Measurements from ENCODE around the gene MED29.

MED29 gene

GRCh38 chr19:39390751-39391437 lies at the start of gene MED29, which contains the start of gene PAF1:
Gene MED29 (plus strand): TSS chr19:39391378. CDS start chr19:39391423, 45 bp downstream.
Gene PAF1 (minus strand): TSS chr19:39391106. CDS start chr19:39390864, 242 bp downstream.
- peak; percentile 100 for DNase-seq

GRCh38 chr19:39341719-39342604 lies 49.2 kb upstream of the MED29 start, which contains the start of gene SAMD4B:
Gene SAMD4B (plus strand): TSS chr19:39342421. CDS start chr19:39356894, 14,473 bp downstream.
- peak; percentile 100 for DNase-seq

- no peak for DNase-seq
Observed at GRCh38 chr19:39342647-39343305, 48.4 kb upstream of the MED29 start.

GRCh38 chr19:39345956-39346355 lies 45.2 kb upstream of the MED29 start:
- DNase-seq, result no peak

- DNase-seq, result no peak
Observed at GRCh38 chr19:39347332-39348164, 43.6 kb upstream of the MED29 start.

- no peak for DNase-seq
Observed at GRCh38 chr19:39349326-39349725, 41.9 kb upstream of the MED29 start.

- DNase-seq, result no peak
Observed at GRCh38 chr19:39350156-39350555, 41.0 kb upstream of the MED29 start.

- no peak for DNase-seq
Observed at GRCh38 chr19:39351537-39352064, 39.6 kb upstream of the MED29 start.

GRCh38 chr19:39352381-39353255 lies 38.6 kb upstream of the MED29 start:
- no peak for DNase-seq

- DNase-seq, result no peak
Observed at GRCh38 chr19:39355253-39355652, 35.9 kb upstream of the MED29 start.

GRCh38 chr19:39356073-39356472 lies 35.1 kb upstream of the MED29 start:
- DNase-seq, result no peak

GRCh38 chr19:39356647-39357046 lies 34.5 kb upstream of the MED29 start:
- no peak for DNase-seq

GRCh38 chr19:39359026-39359425 lies 32.2 kb upstream of the MED29 start:
- no peak for DNase-seq

GRCh38 chr19:39360599-39360998 lies 30.6 kb upstream of the MED29 start:
- DNase-seq, result no peak

GRCh38 chr19:39362682-39363657 lies 28.2 kb upstream of the MED29 start:
- DNase-seq, result no peak

GRCh38 chr19:39363901-39364457 lies 27.2 kb upstream of the MED29 start:
- no peak for DNase-seq

- DNase-seq, result no peak
Observed at GRCh38 chr19:39365531-39365930, 25.6 kb upstream of the MED29 start.

- no peak for DNase-seq
Observed at GRCh38 chr19:39369200-39369599, 22.0 kb upstream of the MED29 start.

GRCh38 chr19:39370735-39371134 lies 20.4 kb upstream of the MED29 start:
- DNase-seq, result no peak
